GM12873 (cell line): ENCODE data around the gene RPRD1B.

Experiments used
- CTCF ChIP-seq: IDR thresholded peaks from 2 replicates; pipeline ENCODE4 v1.5.1; 2012; ENCODE audit warnings: low read depth, mild to moderate bottlenecking, moderate library complexity, low read length, control low read depth; ENCODE audit not compliant: insufficient read depth; ENCODE audit errors: missing control alignments

The RPRD1B gene

GRCh38 chr20:38138086-38138778 is 104.7 kb downstream of the RPRD1B start:
- no peak for TF ChIP-seq CTCF

- no peak for TF ChIP-seq CTCF
These were observed 105.8 kb downstream of the RPRD1B start for GRCh38 chr20:38139156-38139912.

- TF ChIP-seq CTCF: no peak
These were observed 106.6 kb downstream of the RPRD1B start for GRCh38 chr20:38139977-38140753.

- no peak for TF ChIP-seq CTCF
These were observed 107.8 kb downstream of the RPRD1B start for GRCh38 chr20:38141204-38141888.
